GM19239 (cell line): ENCODE measurements around the gene MYO7B.
A peak's percentile ranks its signal among the peaks of the same experiment; 100 is the strongest.

Source experiments
- DNase-seq: peaks from one replicate; pipeline ENCODE4 v3.0.0; 2011; ENCODE audit warnings: low spot score; ENCODE audit not compliant: insufficient read length
- FAIRE-seq: peaks from 2 replicates; lab custom pipeline; 2011; peaks lifted over from hg19 to GRCh38; lab: Jason Lieb, UNC

Gene MYO7B

DNA sequence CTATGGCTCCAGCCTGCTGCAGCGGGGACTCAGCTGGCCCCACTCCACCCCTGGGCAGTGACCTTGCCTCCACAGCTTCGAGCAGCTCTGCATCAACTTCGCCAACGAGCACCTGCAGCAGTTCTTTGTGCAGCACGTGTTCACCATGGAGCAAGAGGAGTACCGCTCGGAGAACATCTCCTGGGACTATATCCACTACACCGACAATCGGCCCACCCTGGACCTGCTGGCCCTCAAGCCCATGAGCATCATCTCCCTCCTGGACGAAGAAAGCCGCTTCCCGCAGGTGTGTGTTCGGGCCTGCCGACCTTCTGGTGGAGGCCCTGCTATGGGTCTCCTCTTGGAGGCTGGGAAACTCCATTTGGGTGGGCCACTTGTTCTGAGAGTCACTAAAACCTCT, 48.6 kb downstream of the MYO7B start:
- DNase-seq (no peak), FAIRE-seq (no peak)

DNA sequence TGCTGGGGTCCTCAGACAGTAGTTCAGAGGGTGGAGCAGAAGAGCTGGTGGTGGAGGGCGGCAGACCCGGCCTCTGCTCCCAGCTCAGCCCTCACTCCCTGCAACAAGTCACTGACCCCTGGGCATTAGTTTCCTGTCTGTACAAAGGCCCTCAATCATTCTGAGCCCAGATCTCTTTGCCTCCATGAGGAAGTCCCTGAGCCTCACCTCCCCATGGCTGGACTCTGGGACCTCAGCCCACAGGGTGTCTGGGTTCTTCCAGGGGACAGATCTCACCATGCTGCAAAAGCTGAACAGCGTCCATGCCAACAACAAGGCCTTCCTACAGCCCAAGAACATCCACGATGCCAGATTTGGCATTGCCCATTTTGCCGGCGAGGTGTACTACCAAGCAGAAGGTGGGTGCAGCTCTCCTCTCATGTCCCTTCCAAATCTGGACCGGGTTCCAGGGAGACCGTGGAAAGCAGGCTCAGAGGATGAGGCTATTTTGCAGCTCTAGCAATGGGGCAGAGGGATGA, 49.1 kb downstream of the MYO7B start:
- DNase-seq: no peak
- no peak for FAIRE-seq

DNA sequence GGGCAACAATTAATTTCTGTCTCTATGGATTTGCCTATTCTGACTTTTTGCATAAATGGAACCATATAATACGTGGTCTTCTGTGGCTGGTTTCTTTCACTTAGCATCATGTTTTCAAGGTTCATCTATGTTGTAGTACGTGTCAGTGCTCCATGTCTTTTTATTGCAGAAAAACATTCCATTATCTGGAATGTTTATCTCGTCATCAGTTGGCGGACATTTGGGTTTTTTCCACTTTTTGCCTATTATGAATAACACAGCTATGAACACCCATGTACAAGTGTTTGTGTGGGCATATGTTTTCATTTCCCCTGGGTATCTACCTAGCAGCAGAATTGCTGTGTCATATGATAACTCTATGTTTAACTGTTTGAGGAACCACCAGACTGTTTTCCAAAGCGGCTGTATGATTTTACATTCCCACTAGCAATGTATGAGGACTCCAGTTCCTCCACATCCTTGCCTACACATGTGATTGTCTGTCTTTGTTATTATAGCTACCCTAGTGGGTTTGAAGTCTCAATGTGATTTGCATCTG, 49.9 kb downstream of the MYO7B start:
- DNase-seq: no peak
- no peak for FAIRE-seq

DNA sequence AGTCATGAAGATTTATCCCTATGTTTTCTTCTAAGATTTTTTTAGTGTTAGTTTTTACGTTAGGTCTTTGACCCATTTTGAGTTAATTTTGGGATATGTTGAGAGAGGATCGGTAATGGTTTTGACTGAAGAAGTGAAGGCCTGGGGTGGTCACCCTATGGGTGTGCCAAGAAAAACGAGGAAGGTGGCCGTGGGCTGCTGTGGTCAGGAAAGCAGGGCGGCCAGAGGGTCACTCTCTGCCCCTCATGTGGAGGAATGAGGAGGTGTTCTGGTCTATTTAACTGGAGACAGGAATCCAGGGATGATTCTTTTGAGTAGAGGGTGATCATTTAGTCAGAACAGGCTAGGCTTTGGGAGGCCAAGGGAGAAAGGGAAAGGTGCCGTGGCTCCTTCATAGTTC, 50.7 kb downstream of the MYO7B start:
- DNase-seq (no peak), FAIRE-seq (no peak)

DNA sequence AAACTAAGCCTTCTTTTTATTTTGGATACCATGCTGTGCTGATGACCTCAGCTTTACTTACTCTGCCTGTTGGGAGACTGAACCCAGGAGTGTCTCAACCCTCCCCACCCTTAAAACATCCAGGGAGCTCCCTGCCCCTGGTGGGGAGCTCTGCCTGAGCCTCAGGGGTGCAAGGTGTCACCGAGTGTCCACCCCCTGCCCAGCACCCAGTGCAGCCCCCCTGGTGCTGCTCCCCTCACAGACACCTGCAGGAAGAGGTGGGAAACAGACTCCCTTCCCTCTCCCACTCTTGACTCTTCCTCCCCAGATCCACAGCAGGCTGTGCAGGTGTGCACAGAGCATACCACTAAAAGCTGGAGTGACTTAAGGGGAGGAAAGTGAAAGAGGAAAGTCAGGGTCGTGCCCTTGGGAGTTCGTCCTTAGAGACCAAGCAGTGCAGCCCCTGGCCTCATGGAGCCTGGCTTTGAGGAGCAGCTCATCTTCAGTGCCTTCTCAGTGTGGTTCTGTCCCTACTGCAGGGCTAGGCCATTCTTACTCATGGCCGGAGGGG, 51.3 kb downstream of the MYO7B start:
- FAIRE-seq: no peak

DNA sequence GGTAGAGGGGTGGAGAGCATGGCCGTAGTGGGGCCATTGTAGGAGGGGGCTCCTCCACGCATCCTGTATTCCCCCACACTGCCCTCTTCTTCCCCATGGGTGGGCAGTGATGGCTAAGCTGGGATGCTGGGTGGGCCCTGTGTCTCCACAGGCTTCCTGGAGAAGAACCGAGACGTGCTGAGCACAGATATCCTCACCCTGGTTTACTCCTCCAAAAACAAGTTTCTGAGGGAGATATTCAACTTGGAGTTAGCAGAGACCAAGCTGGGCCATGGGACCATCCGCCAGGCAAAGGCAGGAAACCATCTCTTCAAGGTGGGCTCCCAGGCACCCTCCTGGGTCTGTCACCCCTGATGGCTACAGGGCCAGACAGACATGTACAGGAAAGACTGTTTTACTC, 52.8 kb downstream of the MYO7B start:
- FAIRE-seq (no peak), DNase-seq (no peak)

More for the DNA sequence above, 51.3 kb downstream of the MYO7B start:
- DNase-seq: no peak

DNA sequence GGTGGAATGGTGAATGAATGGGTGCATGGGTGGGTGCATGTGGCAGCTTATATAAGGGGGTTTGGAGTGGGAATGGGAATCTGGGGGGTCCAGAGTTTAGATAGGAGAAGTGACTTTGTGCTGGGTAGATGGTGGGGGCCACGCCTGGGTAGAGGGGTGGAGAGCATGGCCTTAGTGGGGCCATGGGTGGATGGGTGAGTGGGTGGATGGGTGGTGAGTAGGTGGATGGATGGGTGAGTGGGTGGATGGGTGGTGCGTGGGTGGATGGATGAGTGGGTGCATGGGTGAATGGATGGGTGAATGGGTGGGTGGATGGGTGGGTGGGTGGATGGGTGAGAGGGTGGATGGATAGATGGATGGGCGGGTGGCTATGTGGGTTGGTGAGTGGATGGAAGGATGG, 53.9 kb downstream of the MYO7B start:
- DNase-seq (no peak), FAIRE-seq (no peak)

DNA sequence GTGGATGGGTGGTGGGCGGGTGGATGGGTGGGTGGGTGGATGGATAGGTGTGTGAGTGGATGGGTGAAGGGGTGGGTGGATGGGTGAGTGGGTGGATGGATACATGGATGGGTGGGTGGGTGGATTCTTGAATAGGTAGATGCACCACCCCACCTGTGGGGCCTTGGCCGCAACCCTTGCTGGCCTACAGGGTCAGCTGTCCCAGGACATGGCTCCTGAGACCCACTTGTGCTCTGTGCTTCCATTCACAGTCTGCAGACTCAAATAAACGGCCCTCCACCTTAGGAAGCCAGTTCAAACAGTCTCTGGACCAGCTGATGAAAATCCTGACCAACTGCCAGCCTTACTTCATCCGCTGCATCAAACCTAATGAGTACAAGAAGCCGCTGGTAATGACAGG, 54.4 kb downstream of the MYO7B start:
- no peak for FAIRE-seq
- DNase-seq: no peak

DNA sequence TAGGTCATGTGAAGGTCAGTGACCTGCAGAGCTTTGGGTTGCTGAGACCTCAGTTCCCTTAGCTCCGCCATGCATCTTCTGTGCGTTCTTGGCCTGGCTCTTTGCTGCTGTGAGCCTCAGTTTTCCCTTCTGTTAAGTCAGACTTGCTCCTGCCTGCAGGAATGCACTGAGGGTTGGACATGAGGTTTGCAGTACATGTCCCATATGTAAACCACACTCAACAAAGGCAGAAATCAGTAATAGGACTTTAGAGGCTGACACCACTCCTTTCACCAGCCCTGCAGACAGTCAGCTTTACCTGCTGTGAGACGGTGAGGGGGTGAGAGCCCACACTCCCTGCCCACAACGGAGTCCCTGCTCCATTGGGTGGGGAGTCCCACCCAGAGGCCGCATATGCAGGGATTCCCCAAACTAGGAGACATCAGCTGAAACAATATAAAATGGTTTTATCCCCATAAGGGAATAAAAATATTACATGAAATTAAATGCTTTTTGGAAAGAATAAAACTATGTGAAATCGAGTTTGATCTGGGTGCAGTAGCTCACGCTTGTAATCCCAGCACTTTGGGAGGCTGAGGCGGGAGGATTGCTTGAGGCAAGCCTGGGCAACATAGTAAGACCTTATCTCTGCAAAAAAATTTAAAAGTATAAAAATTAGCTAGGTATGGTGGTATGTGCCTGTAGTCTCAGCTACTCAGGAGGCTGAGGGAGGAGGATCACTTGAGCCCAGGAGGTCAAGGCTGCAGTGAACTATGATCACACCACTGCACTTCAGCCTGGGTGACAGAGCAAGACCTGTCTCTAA, 55.1 kb downstream of the MYO7B start:
- FAIRE-seq (no peak), DNase-seq (no peak)

DNA sequence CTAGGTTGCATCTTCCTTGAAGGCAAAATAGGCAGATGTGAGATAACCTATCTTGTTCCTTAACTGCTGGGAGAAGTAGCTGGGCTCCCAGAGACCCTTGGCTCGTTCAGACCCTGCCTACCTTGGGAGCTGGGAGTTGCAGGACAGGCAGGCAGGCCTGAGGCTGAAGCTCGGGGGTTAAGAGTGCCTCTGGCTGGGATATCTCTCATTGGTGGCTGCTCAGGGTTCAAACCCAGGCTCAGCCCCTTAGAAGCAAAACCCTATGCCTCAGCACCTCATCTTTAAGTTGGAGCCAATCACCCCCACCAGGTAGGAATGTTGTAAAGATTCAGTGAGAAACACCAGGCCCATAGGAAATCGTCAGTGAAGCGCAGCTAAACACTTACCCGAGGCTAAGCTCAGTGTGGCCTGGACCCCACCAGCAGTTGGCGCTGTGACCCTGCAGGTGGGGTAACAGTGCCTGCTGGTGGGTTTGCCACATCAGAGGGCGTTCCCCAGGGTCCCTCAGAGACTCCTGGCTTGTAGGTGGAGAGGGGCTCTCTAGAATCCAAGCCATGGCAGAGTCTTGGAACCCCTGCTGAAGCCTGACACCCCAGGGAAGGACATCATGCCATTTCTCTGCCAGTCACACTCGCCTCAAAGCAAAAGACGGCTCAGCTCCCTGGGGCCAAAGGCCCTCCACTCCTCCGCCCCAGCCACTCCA, 55.9 kb downstream of the MYO7B start:
- DNase-seq (peak; percentile 78), FAIRE-seq (peak; percentile 89)

DNA sequence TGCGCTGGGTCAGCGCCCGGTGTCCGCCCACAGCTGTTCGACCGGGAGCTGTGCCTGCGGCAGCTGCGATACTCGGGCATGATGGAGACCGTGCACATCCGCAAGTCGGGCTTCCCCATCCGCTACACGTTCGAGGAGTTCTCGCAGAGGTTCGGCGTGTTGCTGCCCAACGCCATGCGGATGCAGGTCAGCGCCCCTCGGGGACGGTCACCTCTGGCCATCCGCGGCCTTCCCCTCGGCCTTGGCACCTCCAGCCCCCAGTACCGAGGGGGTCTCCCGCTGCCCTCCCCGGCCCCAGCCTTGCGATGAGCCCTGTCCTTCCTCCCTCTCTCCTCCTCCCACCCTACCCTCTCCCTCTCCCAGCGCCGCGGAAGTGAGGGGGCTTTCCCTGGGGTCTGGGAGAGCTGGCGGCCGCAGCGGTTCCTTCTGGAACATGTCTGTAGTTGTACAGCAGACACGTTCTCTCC, 57.3 kb downstream of the MYO7B start:
- DNase-seq (no peak), FAIRE-seq (no peak)

DNA sequence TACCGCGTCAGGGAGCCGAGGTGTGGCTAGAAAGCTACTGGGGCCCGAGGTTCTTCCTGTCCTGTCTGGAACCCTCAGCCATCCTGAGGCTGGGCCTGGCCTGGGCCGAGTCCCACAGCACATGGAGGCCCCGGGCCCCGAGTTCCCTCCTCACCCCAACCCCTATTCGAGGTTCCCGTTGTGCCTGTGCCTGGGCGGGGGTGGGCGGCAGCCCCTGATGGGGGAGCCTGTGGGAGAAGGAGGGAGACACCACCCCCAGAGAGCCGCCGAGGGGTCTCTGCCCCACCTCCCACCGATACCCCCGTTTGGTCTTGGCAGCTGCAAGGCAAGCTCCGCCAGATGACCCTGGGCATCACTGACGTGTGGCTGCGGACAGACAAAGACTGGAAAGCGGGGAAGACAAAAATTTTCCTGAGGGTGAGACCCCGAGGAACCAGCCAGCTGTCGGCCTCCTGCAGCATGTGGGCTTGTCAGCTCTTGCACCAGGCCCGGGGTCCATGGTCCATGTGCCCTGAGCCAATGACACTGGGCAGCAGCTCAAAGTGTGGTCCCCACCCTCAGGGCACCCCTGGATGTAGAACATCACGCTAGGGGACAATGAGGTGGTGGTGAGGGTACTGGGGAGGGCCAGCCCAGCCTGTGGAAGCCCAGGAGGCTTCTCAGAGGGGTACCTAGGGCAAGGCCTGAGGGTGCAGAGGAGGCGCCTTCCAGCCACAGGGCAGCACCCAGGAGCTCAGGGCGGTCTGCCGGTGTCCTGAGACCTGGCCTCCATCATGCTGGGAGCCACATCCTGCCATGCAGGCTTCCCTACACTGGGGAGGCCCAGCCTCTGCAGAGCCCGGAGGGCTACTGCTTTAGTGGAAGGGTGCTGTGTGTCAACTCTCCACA, 58.0 kb downstream of the MYO7B start:
- DNase-seq (no peak), FAIRE-seq (no peak)

DNA sequence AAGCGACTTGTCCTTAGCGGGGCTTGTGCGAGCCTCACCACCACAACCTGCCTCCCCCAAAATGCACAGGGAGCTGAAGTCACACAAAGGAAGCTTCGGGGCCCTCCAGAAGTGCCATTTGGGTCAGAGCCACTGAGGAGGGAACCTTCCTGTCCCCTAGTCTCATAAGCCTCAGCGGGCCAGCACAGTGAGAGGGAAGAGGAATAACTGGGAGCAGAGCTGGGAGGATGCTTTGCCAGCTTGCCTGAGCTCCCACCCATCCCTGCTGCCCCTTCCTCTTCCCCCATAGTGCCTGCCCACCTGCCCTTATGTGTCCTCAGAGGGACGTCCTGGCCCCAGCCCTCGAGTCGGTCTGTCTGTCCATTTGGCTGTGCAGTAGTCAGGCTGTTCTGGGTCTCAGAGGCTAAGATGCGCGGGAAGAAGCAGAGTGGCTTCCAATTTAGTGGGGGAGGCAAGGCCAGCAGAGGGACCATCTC, 58.7 kb downstream of the MYO7B start:
- DNase-seq: no peak
- FAIRE-seq: no peak

DNA sequence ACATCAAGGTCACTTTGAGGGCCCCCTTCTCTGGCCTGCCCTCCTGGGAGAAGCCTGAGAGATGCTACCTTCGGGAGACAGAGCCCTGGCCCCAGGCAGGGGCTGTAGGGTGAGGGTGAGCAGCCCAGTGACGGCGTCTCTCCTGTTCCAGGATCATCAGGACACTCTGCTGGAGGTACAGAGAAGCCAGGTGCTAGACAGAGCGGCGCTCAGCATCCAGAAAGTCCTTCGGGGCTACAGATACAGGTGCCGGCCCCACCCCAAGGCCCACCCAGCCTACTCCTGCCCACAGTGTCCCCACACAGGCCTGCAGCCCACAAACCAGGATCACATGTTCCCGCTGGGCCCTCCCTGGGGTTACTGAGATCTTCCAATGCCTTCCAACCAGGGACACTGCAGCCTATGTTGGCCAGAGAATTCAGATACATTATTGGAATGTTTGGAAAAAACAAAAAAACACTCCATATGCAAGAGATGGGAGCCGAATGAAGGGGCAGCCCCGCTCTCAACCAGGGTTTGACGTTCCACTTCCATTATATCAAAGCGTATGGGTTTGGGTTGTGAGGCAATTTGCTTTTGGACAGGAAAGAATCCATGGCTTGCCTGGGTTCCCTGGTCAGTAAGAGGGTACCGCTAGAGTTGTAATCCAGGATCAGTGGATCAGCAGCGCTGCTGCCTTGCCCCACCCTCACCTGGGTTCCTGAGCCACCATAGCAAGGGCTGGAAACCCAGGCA, 61.0 kb downstream of the MYO7B start:
- FAIRE-seq (no peak), DNase-seq (no peak)

DNA sequence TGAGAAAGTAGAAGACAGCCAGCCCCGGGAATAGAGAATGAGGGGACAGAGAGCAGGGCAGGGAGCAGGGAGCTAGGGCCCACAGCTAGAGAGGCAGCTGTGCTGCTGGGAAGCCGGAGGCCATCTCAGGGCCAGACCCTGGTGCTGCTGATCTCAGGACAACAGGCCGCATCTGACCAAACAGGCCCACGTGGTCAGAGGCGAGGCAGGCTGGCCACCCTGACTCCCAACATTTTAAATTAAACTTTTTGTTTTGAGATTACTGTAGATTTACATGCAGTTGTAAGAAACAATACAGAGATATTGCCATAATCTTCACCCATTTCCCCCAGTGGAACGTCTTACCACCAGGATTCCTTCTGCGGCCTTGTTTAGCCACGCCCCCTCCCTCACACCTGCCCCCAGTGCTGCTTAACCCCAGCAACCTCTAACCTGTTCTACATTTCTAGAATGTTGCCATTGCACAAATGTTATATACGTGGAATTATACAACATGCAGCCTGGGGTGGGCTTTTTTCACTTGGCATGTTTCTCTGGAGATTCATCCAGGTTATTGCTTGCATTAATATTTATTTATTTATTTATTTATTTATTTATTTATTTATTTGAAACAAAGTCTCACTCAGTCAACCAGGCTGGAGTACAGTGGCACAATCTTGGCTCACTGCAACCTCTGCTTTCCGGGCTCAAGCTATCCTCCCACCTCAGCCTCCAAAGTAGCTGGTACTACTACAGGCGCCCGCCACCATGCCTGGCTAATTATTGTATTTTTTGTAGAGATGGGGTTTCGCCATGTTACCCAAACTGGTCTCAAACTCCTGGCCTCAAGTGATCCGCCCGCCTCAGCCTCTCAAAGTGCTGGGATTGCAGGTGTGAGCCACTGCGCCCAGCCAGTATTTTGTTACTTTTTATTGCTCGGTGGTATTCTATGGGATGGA, 61.8 kb downstream of the MYO7B start:
- FAIRE-seq (no peak), DNase-seq (no peak)

DNA sequence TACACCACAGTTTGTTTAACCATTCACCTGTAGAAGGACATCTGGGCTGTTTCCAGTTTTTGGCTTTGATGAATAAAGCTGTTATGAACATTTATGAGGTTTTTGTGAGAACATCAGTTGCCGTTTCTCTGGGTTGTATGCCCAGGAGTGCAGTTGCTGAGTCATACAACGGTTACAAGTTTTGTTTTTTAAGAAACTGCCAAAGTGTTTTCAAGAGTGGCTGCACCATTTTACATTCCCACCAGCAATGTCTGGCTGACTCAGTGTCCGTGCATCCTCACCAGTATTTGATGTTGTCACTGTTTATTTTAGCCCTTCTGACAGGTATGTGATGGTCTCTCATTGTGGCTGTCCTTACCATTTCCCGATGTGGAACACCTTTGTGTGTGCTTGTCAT, 62.5 kb downstream of the MYO7B start:
- FAIRE-seq (no peak), DNase-seq (no peak)

DNA sequence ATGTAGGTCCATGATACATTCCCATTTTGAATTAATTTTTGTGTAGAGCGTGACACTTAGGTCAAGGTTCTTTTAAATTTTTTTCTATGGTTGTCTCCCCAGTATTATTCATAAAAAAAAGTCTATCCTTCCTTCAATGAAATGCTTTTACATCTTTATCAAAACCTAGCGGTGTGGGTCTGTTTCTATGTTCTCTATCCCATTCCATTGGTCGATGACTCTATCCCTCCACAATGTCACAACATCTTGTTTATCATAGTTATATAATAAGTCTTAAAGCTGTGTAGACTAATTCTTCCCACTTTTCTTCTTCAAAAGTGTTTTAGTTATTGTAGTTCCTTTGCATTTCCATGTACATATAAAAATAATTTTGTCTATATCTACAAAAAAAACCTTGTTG, 63.2 kb downstream of the MYO7B start:
- no peak for DNase-seq
- FAIRE-seq: no peak

DNA sequence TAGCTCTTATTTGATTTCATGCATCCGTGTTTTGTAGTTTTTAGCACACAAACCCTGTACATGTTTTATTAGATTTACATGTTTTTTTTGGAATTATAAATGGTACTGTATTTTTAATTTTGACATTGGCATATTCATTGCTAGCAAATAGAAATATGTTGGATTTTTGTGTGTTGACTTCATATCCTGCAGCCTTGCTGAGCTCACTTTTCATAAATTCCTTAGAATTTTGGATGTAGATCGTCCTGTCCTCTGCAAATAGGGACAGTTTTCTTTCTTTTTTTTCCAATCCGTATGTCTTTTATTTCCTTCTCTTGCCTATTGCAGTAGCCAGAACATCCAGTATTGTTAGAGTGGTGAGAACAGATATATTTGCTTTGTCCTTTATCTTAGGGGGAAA, 63.7 kb downstream of the MYO7B start:
- DNase-seq (no peak), FAIRE-seq (no peak)
